ENCODE results near the gene SUN5.

Gene SUN5

DNA sequence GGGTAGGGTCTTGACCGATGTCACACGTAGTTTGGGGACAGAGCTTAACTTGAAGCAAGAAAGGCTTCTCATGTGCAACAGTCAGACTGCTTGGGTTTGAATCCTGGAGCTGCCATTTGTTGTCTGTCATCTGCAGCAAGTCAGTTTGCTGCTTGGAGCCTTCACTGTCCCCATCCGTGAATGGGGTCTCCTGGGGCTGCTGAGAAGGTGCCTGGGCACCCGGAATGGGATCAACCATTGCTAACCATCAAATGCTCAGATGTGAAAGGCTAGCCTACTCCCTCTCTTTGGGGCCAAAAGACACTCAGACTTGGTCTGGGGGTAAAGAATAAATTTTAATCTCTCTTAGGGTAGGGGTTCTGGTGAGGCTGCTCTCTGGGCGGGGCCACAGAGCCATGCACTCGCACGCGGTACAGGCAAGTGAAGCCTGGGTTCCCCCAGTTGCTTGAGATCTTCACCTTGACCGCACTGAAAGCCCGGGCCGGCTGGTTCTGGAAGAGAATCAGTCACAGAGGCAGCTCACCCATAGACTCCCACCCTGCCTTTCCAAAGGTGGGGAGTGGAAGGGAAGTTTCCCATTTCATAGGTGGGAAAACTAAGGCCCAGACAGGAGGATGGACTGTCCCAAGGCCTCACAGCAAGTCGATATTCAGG, 20.6 kb downstream of the SUN5 start:
- Histone ChIP-seq H3K4me3 (ENCODE audit: low read length) (no peak overlapping the region), H3K4me1 (ENCODE audit: control insufficient read depth, low read length) (no peaks in the 10 kb centered on the region), H3K27me3 (ENCODE audit: control insufficient read depth, low read length) (0 out of 2 replicates have a peak, but pooled peaks cover 3% of the 10 kb centered on the region), H3K36me3 (ENCODE audit: control insufficient read depth, low read length) (no peaks in the 10 kb centered on the region), H3K4me2 (ENCODE audit: low read length) (no peak overlapping the region), H3F3A (ENCODE audit: control insufficient read depth, insufficient read depth) (no peaks in the 10 kb centered on the region), H3K27ac (ENCODE audit: low read depth, low read length) (no peak overlapping the region), H4K20me1 (ENCODE audit: control insufficient read depth, insufficient read depth, low read depth, low read length) (no peaks in the 10 kb centered on the region), H3K79me2 (ENCODE audit: control insufficient read depth, low read length) (no peaks in the 10 kb centered on the region), H3K9me3 (ENCODE audit: control insufficient read depth, insufficient read depth, low read length) (no peaks in the 10 kb centered on the region), H3K9me2 (replicated peaks; ENCODE audit: control insufficient read depth, low read length) (no peaks in the 10 kb centered on the region)
- no peak for TF ChIP-seq EZH2phosphoT487 (IDR thresholded peaks at IDR 0.05; ENCODE audit: borderline replicate concordance, low read length)
- TF ChIP-seq, protein P1, sequence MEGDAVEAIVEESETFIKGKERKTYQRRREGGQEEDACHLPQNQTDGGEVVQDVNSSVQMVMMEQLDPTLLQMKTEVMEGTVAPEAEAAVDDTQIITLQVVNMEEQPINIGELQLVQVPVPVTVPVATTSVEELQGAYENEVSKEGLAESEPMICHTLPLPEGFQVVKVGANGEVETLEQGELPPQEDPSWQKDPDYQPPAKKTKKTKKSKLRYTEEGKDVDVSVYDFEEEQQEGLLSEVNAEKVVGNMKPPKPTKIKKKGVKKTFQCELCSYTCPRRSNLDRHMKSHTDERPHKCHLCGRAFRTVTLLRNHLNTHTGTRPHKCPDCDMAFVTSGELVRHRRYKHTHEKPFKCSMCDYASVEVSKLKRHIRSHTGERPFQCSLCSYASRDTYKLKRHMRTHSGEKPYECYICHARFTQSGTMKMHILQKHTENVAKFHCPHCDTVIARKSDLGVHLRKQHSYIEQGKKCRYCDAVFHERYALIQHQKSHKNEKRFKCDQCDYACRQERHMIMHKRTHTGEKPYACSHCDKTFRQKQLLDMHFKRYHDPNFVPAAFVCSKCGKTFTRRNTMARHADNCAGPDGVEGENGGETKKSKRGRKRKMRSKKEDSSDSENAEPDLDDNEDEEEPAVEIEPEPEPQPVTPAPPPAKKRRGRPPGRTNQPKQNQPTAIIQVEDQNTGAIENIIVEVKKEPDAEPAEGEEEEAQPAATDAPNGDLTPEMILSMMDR (IDR thresholded peaks at IDR 0.05; ENCODE audit: low read depth, low read length, poor library complexity, severe bottlenecking) = no peak

DNA sequence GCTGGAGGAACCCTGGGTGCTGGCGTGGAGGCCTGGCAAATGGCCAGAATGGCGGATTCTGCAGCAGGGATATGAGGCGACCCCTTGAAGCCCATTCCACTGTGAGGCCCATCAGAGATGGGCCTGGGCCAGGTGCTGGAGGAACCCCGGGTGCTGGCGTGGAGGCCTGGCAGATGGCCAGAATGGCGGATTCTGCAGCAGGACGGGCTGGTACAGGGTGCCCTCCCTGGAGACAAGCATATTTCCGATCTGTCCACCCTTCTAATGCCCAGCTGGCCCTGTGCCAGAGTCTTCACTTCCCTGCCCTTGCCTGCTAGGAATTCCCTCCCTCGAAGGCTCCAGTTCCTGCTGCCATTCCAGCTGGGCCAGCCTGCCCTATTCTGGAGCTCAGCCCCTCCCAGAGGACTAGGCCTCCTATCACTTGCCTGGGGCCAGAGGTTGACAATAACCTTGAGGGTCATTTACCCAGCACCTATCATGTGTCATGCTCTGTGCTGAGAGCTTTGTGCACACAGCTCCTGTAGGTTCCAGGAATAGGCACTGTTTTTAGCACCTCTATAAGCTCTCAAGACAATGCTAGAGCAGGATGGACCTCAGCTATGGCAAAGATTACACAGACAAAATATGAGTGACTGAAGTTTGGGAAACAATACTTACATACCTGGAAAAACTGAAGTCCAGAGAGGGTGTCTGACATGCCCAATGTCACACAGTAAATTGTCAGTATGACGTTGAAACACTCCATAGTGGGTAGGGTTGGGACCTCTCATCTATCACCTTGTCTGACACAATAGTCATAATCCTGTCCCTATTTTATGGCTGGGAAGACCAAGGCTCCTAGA, 21.4 kb downstream of the SUN5 start:
- TF ChIP-seq, protein P1 (IDR thresholded peaks at IDR 0.05; ENCODE audit: low read depth, low read length, poor library complexity, severe bottlenecking) = no peak
- no peak for TF ChIP-seq EZH2phosphoT487 (IDR thresholded peaks at IDR 0.05; ENCODE audit: borderline replicate concordance, low read length)
- Histone ChIP-seq H3K27ac (ENCODE audit: low read depth, low read length) (no peak overlapping the region), H4K20me1 (ENCODE audit: control insufficient read depth, insufficient read depth, low read depth, low read length) (no peaks in the 10 kb centered on the region), H3K4me3 (ENCODE audit: low read length) (no peak overlapping the region), H3K4me1 (ENCODE audit: control insufficient read depth, low read length) (no peaks in the 10 kb centered on the region), H3K79me2 (ENCODE audit: control insufficient read depth, low read length) (no peaks in the 10 kb centered on the region), H3K27me3 (ENCODE audit: control insufficient read depth, low read length) (0 out of 2 replicates have a peak, but pooled peaks cover 3% of the 10 kb centered on the region), H3K4me2 (ENCODE audit: low read length) (no peak overlapping the region), H3K9me3 (ENCODE audit: control insufficient read depth, insufficient read depth, low read length) (no peaks in the 10 kb centered on the region), H3K36me3 (ENCODE audit: control insufficient read depth, low read length) (no peaks in the 10 kb centered on the region), H3K9me2 (replicated peaks; ENCODE audit: control insufficient read depth, low read length) (no peaks in the 10 kb centered on the region), H3F3A (ENCODE audit: control insufficient read depth, insufficient read depth) (no peaks in the 10 kb centered on the region)

DNA sequence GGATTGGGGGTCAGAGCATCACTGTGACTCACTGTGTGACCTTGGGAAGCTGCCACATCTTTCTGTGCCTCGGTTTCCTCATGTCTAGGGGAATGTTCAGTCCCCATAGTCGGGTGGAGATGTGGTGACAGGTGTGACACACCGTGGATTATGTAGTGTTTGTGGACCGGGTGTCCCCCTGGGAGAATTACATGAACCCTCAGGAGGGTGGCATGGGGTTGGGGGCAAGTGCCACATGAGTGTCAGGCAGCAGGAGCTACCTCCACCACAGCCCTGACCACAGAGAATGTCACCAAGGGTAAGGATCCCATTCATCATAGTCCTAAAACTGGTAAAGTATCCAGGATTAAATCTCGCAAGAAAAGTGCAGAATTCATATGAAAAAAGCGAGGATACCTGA, 23.2 kb downstream of the SUN5 start:
- Histone ChIP-seq H3K4me2 (ENCODE audit: low read length) (no peak overlapping the region), H3K4me3 (ENCODE audit: low read length) (no peak overlapping the region), H3K9me3 (ENCODE audit: control insufficient read depth, insufficient read depth, low read length) (no peaks in the 10 kb centered on the region), H3K27me3 (ENCODE audit: control insufficient read depth, low read length) (0 out of 2 replicates have a peak, but pooled peaks cover 3% of the 10 kb centered on the region), H3K36me3 (ENCODE audit: control insufficient read depth, low read length) (no peaks in the 10 kb centered on the region), H4K20me1 (ENCODE audit: control insufficient read depth, insufficient read depth, low read depth, low read length) (no peaks in the 10 kb centered on the region), H3K4me1 (ENCODE audit: control insufficient read depth, low read length) (no peaks in the 10 kb centered on the region), H3F3A (ENCODE audit: control insufficient read depth, insufficient read depth) (no peaks in the 10 kb centered on the region), H3K27ac (ENCODE audit: low read depth, low read length) (no peak overlapping the region), H3K9me2 (replicated peaks; ENCODE audit: control insufficient read depth, low read length) (no peaks in the 10 kb centered on the region), H3K79me2 (ENCODE audit: control insufficient read depth, low read length) (no peaks in the 10 kb centered on the region)
- no peak for TF ChIP-seq EZH2phosphoT487 (IDR thresholded peaks at IDR 0.05; ENCODE audit: borderline replicate concordance, low read length)
- TF ChIP-seq, protein P1 (IDR thresholded peaks at IDR 0.05; ENCODE audit: low read depth, low read length, poor library complexity, severe bottlenecking) = no peak

All from DOHH2 (cell line).